GM19023 (cell line): ENCODE data around the gene CKAP5.
"Not testable (repeated sequence)": the region's sequence is repeated elsewhere in the genome, so short reads cannot be mapped to it uniquely, and the experiment has no call there.

ENCODE experiments used
- ATAC-seq: cut with Tn5 transposase; IDR thresholded peaks from one replicate; pipeline ENCODE4 v1.9.1; 2021; ENCODE audit warnings: mild to moderate bottlenecking, moderate library complexity; ENCODE audit not compliant: unreplicated experiment

Gene CKAP5

GRCh38 chr11:46855863-46856262 lies 9.8 kb upstream of the CKAP5 start:
- ATAC-seq: no peak

GRCh38 chr11:46855167-46855566 lies 9.1 kb upstream of the CKAP5 start:
- no peak for ATAC-seq

- ATAC-seq: no peak
Measured at GRCh38 chr11:46850829-46851380, 4.8 kb upstream of the CKAP5 start.

- no peak for ATAC-seq
Measured at GRCh38 chr11:46849631-46850030, 3.6 kb upstream of the CKAP5 start.

GRCh38 chr11:46846510-46846830 lies 390 bp upstream of the CKAP5 start:
- no peak for ATAC-seq

GRCh38 chr11:46845440-46845739 lies 690 bp downstream of the CKAP5 start:
- ATAC-seq: no peak

GRCh38 chr11:46840116-46840515 lies 6.0 kb downstream of the CKAP5 start:
- ATAC-seq: no peak

GRCh38 chr11:46838501-46838900 lies 7.6 kb downstream of the CKAP5 start:
- no peak for ATAC-seq

GRCh38 chr11:46837860-46838259 lies 8.2 kb downstream of the CKAP5 start:
- no peak for ATAC-seq

- ATAC-seq: no peak
Measured at GRCh38 chr11:46836870-46837269, 9.2 kb downstream of the CKAP5 start.

GRCh38 chr11:46836431-46836830 lies 9.6 kb downstream of the CKAP5 start:
- no peak for ATAC-seq

GRCh38 chr11:46835897-46836296 lies 10.2 kb downstream of the CKAP5 start:
- no peak for ATAC-seq

GRCh38 chr11:46834821-46835220 lies 11.3 kb downstream of the CKAP5 start:
- no peak for ATAC-seq

GRCh38 chr11:46832511-46833214 lies 13.4 kb downstream of the CKAP5 start:
- no peak for ATAC-seq

GRCh38 chr11:46827995-46828394 lies 18.1 kb downstream of the CKAP5 start:
- ATAC-seq: no peak

- ATAC-seq: peak; percentile 98
Measured at GRCh38 chr11:46826310-46827044, 19.6 kb downstream of the CKAP5 start.

GRCh38 chr11:46808799-46809431 lies 37.2 kb downstream of the CKAP5 start:
- ATAC-seq: no peak

GRCh38 chr11:46801694-46802470 lies 44.2 kb downstream of the CKAP5 start:
- no peak for ATAC-seq

- no peak for ATAC-seq
Measured at GRCh38 chr11:46800177-46800576, 45.9 kb downstream of the CKAP5 start.

GRCh38 chr11:46799725-46800124 lies 46.4 kb downstream of the CKAP5 start:
- ATAC-seq: not testable (repeated sequence)

GRCh38 chr11:46778416-46778815 lies 67.7 kb downstream of the CKAP5 start:
- no peak for ATAC-seq
